AG04449 (cell line): Measurements from ENCODE around the gene KRTAP6-2.

Experiments used
- CTCF ChIA-PET: fragments of 350-600 bp; formaldehyde crosslinking; extraction: SDS; loops from one replicate; lab custom pipeline; 2021; ENCODE audit warnings: antibody characterized with exemption; lab: Yijun Ruan, JAX
- POLR2A ChIA-PET: fragments of 400-600, 350-600 bp; formaldehyde crosslinking; extraction: SDS; loops from one replicate; lab custom pipeline; 2020; ENCODE audit warnings: antibody characterized with exemption, inconsistent platforms; lab: Yijun Ruan, JAX
- DNase-seq: peaks from one replicate; pipeline ENCODE4 v3.0.0-alpha.2; 2010; ENCODE audit warnings: low read depth, low spot score
- H3K4me3 ChIP-seq: 2 replicates; pipeline ENCODE4 v1.5.1; 2011; ENCODE audit warnings: low read depth, mild to moderate bottlenecking, control low read depth, low read length
- CTCF ChIP-seq: IDR thresholded peaks from one replicate; pipeline ENCODE4 v1.5.1; 2011; ENCODE audit warnings: mild to moderate bottlenecking, moderate library complexity, low read length, control low read depth, inconsistent platforms; ENCODE audit not compliant: insufficient read depth; ENCODE audit errors: missing control alignments

The KRTAP6-2 gene, protein sequence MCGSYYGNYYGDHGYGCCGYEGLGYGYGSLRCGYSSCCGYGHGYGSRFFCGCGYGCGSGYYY

GRCh38 chr21:30598802-30599201 lies at the start of gene KRTAP6-2:
Gene KRTAP6-2, minus strand, starts transcription at chr21:30598902. Its CDS starts 28 bp downstream, at chr21:30598874.
- no peak within 1 kb of the TSS for H3K4me3 ChIP-seq
- ChIA-PET POLR2A (no interaction called here), CTCF (no interaction called here)
- no peak for DNase-seq
- no peak for TF ChIP-seq CTCF

DNA sequence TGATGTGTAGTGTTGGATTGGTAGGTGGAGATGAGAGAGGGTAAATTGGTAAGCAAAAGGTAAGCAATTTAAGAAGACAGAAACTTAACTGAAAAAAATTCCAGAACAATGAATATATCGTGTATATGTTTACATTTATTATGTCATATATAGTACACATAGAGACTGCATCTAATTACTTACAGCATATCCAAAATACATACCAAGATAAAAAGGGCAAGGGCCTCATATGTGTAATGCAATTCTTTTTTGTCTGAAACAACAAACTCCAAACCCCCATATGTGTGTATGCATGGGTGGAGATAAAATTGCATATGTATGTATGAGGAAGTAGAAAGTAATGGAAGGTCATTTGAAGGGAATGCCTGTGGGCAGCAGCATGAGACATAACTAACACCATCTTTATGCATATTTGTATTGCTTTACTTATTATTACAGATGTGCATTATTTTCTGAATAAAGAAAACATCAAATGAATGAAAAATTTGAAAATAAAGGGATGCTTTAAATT lies 48.3 kb upstream of the KRTAP6-2 start:
- CTCF ChIA-PET = no interaction called here
- no peak for DNase-seq
- no peak overlapping the region for H3K4me3 ChIP-seq
- TF ChIP-seq CTCF = no peak
- POLR2A ChIA-PET = no interaction called here

- no peak for DNase-seq
- TF ChIP-seq CTCF = no peak
- ChIA-PET CTCF (no interaction called here), POLR2A (no interaction called here)
- no peak within 1 kb of the TSS for H3K4me3 ChIP-seq
These were observed 43.9 kb upstream of the KRTAP6-2 start, which contains the start of gene KRTAP20-3 for GRCh38 chr21:30642564-30642963. Gene KRTAP20-3, plus strand, starts transcription at chr21:30642864.

DNA sequence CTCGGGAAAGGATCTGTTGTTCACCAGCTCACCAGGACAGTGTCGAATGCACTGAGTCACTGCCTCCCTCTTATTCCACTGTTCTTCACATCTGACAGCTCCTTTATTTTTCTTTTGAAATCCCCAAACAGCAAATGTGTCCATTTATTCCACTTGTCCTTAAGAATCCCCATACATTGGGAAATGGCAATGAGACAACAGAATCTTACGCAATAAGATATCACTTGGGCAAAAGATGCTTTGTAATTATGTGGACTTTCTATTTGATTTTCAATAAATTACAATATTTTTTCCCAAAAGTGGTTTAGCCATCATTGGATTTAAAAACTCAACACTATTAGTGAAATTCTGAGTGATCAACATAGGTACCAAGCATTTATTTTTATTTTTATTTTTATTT lies 40.0 kb upstream of the KRTAP6-2 start:
- no peak for TF ChIP-seq CTCF
- CTCF ChIA-PET = no interaction called here
- no peak overlapping the region for H3K4me3 ChIP-seq
- POLR2A ChIA-PET = no interaction called here
- DNase-seq = no peak

- no peak for TF ChIP-seq CTCF
- CTCF ChIA-PET = no interaction called here
These were observed 36.2 kb upstream of the KRTAP6-2 start, which contains the start of gene KRTAP20-2 for GRCh38 chr21:30634906-30635305. Gene KRTAP20-2, plus strand, starts transcription at chr21:30635206. Its CDS starts 58 bp downstream, at chr21:30635264.

DNA sequence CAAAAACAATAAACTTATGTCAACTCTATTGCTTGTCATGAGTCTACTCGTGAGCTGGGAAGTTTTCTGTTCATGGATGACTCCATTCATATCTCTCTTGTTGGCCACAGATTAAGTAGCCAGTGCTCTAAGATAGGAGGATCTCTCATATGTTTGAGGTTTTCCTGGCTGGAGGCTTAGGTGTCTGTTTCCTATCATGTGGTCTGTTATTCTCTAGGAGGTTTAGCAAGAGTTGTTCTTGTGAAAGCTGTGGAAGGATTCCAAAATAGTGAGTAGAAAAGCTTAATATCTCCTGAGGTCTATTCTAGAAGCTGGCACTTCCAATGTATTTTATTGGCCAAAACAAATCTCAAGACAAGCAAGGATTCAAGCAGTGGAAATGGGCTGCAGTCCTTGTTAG lies 30.5 kb upstream of the KRTAP6-2 start:
- TF ChIP-seq CTCF = no peak
- no peak for DNase-seq
- ChIA-PET CTCF (no interaction called here), POLR2A (no interaction called here)
- H3K4me3 ChIP-seq = no peak overlapping the region

More at GRCh38 chr21:30634906-30635305, 36.2 kb upstream of the KRTAP6-2 start, which contains the start of gene KRTAP20-2:
- DNase-seq = no peak
- POLR2A ChIA-PET = no interaction called here
- H3K4me3 ChIP-seq = no peak within 1 kb of the TSS
